Heart left ventricle (tissue), 16 donors: ENCODE measurements around the gene DAW1. TPM values are rescaled to one million over a fixed set of nuclear protein-coding genes. Genes with fewer than 3 reads are reported as not detected.
A peak's percentile ranks its signal among the peaks of the same experiment; 100 is the strongest.

Source experiments
- ATAC-seq, 4 donors: fragments of 200-7000 bp; cut with Tn5 transposase; one replicate each; pipeline ENCODE4 v1.9.1; 2020 to 2022; ENCODE audit warnings: moderate library complexity in 4 of 4, mild to moderate bottlenecking in 3 of 4, moderate number of reproducible peaks in 1 of 4
- DNase-seq, 5 donors: peaks; one replicate each; pipeline ENCODE4 v3.0.0-alpha.2; 2020
- H3K27ac ChIP-seq, 12 donors: fragments of 200-600 bp; sonication (generic) in 4 of 12; one replicate each; pipeline versions ENCODE4 v1.5.0 to v1.8.0; 2016 to 2022; ENCODE audit warnings: mild to moderate bottlenecking in 2 of 12
- H3K27me3 ChIP-seq, 9 donors: fragments of 200-600 bp; sonication (generic) in 2 of 9; one replicate each; pipeline versions ENCODE4 v1.5.1 to v1.8.0; 2016 to 2022; ENCODE audit warnings: mild to moderate bottlenecking in 3 of 9
- H3K36me3 ChIP-seq, 9 donors: fragments of 200-600 bp; sonication (generic) in 2 of 9; one replicate each; pipeline versions ENCODE4 v1.5.0 to v1.8.0; 2018 to 2022; ENCODE audit warnings: mild to moderate bottlenecking in 2 of 9
- H3K4me1 ChIP-seq, 12 donors: fragments of 200-600 bp; sonication (generic) in 4 of 12; one replicate each; pipeline versions ENCODE4 v1.5.0 to v1.8.0; 2016 to 2022; ENCODE audit warnings: mild to moderate bottlenecking in 3 of 12
- H3K4me3 ChIP-seq, 12 donors: fragments of 200-600 bp; sonication (generic) in 4 of 12; one replicate each; pipeline versions ENCODE4 v1.5.0 to v1.8.0; 2017 to 2022; ENCODE audit warnings: mild to moderate bottlenecking in 9 of 12, moderate library complexity in 4 of 12
- H3K9me3 ChIP-seq, 12 donors: fragments of 200-600 bp; sonication (generic) in 4 of 12; one replicate each; pipeline versions ENCODE4 v1.5.0 to v1.8.0; 2016 to 2022; ENCODE audit warnings: mild to moderate bottlenecking in 1 of 12
- CTCF ChIP-seq, 12 donors: fragments of 200-600 bp; sonication (generic) in 4 of 12; IDR thresholded peaks; one replicate each; pipeline versions ENCODE4 v1.5.0 to v1.8.0; 2018 to 2022; ENCODE audit warnings: antibody characterized with exemption in 12 of 12, mild to moderate bottlenecking in 5 of 12
- POLR2A ChIP-seq, 2 donors: fragments of 450-650 bp; IDR thresholded peaks; one replicate each; pipeline ENCODE4 v1.6.1; 2017; ENCODE audit warnings: antibody characterized with exemption in 2 of 2, mild to moderate bottlenecking in 2 of 2, moderate library complexity in 2 of 2
- WGBS, 4 donors: extraction: QIAGEN DNeasy Blood & Tissue Kit in 2 of 4; methylation state at CpG; one replicate each; pipeline versions ENCODE4 v1.1.5 to v1.1.7; 2013 to 2018; 5-methylcytosine and 5-hydroxymethylcytosine counted together
- intact Hi-C, 10 donors: fragments of 100-400 bp; cut with DNase I; formaldehyde crosslinking; loops; one replicate each; pipeline versions ENCODE4 v1.11.1 to v1.14.2; 2022
- long read RNA-seq, 3 donors: library from polyadenylated mRNA; unstranded; transcript quantifications; one replicate each; pipeline ENCODE4 v2.0.0, GENCODE V29; 2020 to 2021
- polyA plus RNA-seq, 2 donors: library from polyadenylated mRNA; stranded (reverse); fragments of 200-250 nt; gene quantifications; one replicate each; pipeline ENCODE4 v1.2.3, GENCODE V29; 2013
- total RNA-seq, 9 donors: library from RNA; depleted of rRNA in 2 of 9; stranded (reverse); fragments of >200 nt in 2 of 9; fragmentation: NEBNext Ultra II Directional in 3 of 9; extraction: Animal tissue kit (Norgen Biotek cat#: 25700) in 3 of 9; gene quantifications; one replicate each; pipeline versions ENCODE4 v1.1.0 to v1.2.4, GENCODE V29; 2016 to 2023
- donor health status: ischemic (EF 13 %, LVEDD 7.1; RV severe dilation, severe dysfunction).
- donor health status: healthy with polysubstance abuse.
- donor health status: DM: no; HTN: yes; CAD: no.
- donor health status: DM: no; HTN: no; CAD: no.
- donor health status: ischemic (EF 25% LVEDD 6.9; RV normal size, moderate dysfunction).
- donor health status: ischemic (EF 25% LVEDD 5.7; RV mildly dilated, moderate dysfunction).
- donor health status: healthy.
- donor health status: DM: yes; HTN: yes; CAD: no.
- donor health status: ischemic (EF 35%, LVEDD 5.7; RV mildly dilated, moderate dysfunction).
- donor health status: nonischemic (EF 11% LVEDD 7.7; RV severe dilation, severe dysfunction).
- donor health status: DM: yes; HTN: yes; CAD: no.
- donor health status: PGD.
- donor health status: ischemic (EF 29% LVEDD 5.4; RV normal size, mild dysfunction).
- donor health status: nonischemic (EF 23%, LVEDD 6.1; RV moderate dilation, normal function).

DAW1 gene
- total RNA-seq (1 to 10 TPM in 1 of 9 donors, under 1 TPM in 3, not detected in 5; 0.20 to 1.3 (median 0.46) TPM), polyA plus RNA-seq (under 1 TPM in 1 of 2 donors, not detected in 1; 0.47 TPM)
- long read RNA-seq, donor 1: 0 reads
- long read RNA-seq, donor 2, partial matches to known transcripts: 0 of 3 reads
- long read RNA-seq, donor 2, other reads (novel, unspliced or antisense): 3 of 3 reads
- long read RNA-seq, donor 3: 0 reads

- peaks cover 0 to 9% (median 0%) of the 10 kb centered on the region in 12 donors for H3K4me1 ChIP-seq
- peak in 4 of 5 donors; percentile 38 to 81 (median 53) for DNase-seq
- peak within 1 kb of the TSS in 10 of 12 donors; percentile 20 to 54 (median 44) for H3K4me3 ChIP-seq
- H3K9me3 ChIP-seq: no peaks in the 10 kb centered on the region
- TF ChIP-seq POLR2A (IDR thresholded peaks at IDR 0.05) (no peak), CTCF (IDR thresholded peaks at IDR 0.05) (no peak)
- intact Hi-C loops: no loop called here
- ATAC-seq: peak in 3 of 4 donors; percentile 65 to 82 (median 78)
- peaks cover 0 to 29% (median 0%) of the 10 kb centered on the region in 9 donors for H3K27me3 ChIP-seq
- 1 to 3% (median 1%) methylated on average over 30 to 34 of the region's 34 CpGs for WGBS, 4 donors
- H3K27ac ChIP-seq: no peak within 1 kb of the TSS
- no peaks in the 10 kb centered on the region for H3K36me3 ChIP-seq
Measured at GRCh38 chr2:227871375-227871791, at the start of gene DAW1. DAW1 (plus strand) TSS chr2:227871631; CDS start chr2:227871690, 59 bp downstream.

- WGBS, 4 donors: 81 to 91% (median 82%) methylated on average over 2 of the region's 2 CpGs
- DNase-seq (no peak), ATAC-seq (no peak)
- H3K9me3 ChIP-seq: no peaks in the 10 kb centered on the region
- H3K4me1 ChIP-seq: peaks cover 0 to 19% (median 0%) of the 10 kb centered on the region in 12 donors
- H3K4me3 ChIP-seq: no peak overlapping the region
- H3K27me3 ChIP-seq: no peaks in the 10 kb centered on the region
- H3K27ac ChIP-seq: no peak overlapping the region
- H3K36me3 ChIP-seq: no peaks in the 10 kb centered on the region
- intact Hi-C loops: no loop called here
- no peak for TF ChIP-seq POLR2A (IDR thresholded peaks at IDR 0.05)
Measured at GRCh38 chr2:227822416-227823003, 48.9 kb upstream of the DAW1 start.

- H3K4me3 ChIP-seq: no peak overlapping the region
- TF ChIP-seq CTCF (IDR thresholded peaks at IDR 0.05) (no peak), POLR2A (IDR thresholded peaks at IDR 0.05) (no peak)
- peaks cover 0 to 5% (median 0%) of the 10 kb centered on the region in 12 donors for H3K4me1 ChIP-seq
- H3K27ac ChIP-seq: no peak overlapping the region
- no peaks in the 10 kb centered on the region for H3K27me3 ChIP-seq
- 57 to 75% (median 64%) methylated on average over 2 of the region's 2 CpGs for WGBS, 4 donors
- no peaks in the 10 kb centered on the region for H3K36me3 ChIP-seq
- no peaks in the 10 kb centered on the region for H3K9me3 ChIP-seq
- DNase-seq: no peak
- intact Hi-C loops: no loop called here
- no peak for ATAC-seq
Measured at GRCh38 chr2:227823922-227824321, 47.5 kb upstream of the DAW1 start.

GRCh38 chr2:227824711-227825110 is 46.7 kb upstream of the DAW1 start:
- ATAC-seq: no peak
- 82 to 91% (median 90%) methylated on average over 7 of the region's 7 CpGs for WGBS, 4 donors
- DNase-seq: no peak

More at GRCh38 chr2:227824711-227825110, 46.7 kb upstream of the DAW1 start:
- TF ChIP-seq POLR2A (IDR thresholded peaks at IDR 0.05) (no peak), CTCF (IDR thresholded peaks at IDR 0.05) (no peak)
- Histone ChIP-seq H3K4me1 (no peaks in the 10 kb centered on the region), H3K27me3 (no peaks in the 10 kb centered on the region), H3K4me3 (no peak overlapping the region), H3K9me3 (no peaks in the 10 kb centered on the region), H3K27ac (no peak overlapping the region), H3K36me3 (no peaks in the 10 kb centered on the region)
- intact Hi-C loops: no loop called here
